Vagina (tissue), 2 donors: ENCODE results near the gene SLC5A11.

ENCODE experiments used
- POLR2A ChIP-seq, 2 donors: fragments of 450-650 bp; IDR thresholded peaks; one replicate each; pipeline ENCODE4 v1.6.1; 2017; ENCODE audit warnings: antibody characterized with exemption in 2 of 2, mild to moderate bottlenecking in 2 of 2, moderate library complexity in 2 of 2
- POLR2AphosphoS5 ChIP-seq, 2 donors: sonication (generic); formaldehyde crosslinking; IDR thresholded peaks; one replicate each; pipeline ENCODE4 v1.9.0; 2017; ENCODE audit warnings: antibody characterized with exemption in 2 of 2, mild to moderate bottlenecking in 2 of 2, low read depth in 1 of 2; ENCODE audit not compliant: insufficient read depth in 1 of 2
- TF ChIP-seq, protein P1 (sequence below), 3 experiments: fragments of 450-650 bp in 2 of 3; fragments of 200-600 bp in 1 of 3; sonication (generic) in 1 of 3; IDR thresholded peaks; one replicate each; pipeline ENCODE4 v1.5.1; 2017 to 2019; ENCODE audit warnings: antibody characterized with exemption in 3 of 3, mild to moderate bottlenecking in 2 of 3, moderate library complexity in 2 of 3

DNA sequence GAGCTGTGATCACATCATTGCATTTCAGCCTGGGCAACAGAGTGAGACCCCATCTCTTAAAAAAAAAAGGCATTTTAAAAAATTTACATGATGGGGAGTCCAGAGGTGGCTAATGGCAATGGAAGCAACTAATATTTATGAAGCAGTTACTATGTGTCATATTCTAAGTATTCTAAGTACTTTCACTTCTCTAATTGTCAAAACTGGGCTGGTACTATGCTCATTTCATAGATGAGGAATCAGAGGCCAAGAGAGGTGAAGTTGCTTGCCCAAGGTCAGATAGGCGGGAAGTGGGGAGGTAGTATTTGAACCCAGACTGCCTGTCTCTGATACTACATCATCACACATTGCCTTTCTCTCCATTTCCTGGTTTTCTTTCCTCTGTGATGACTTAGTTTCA lies 50.7 kb downstream of the SLC5A11 start:
- TF ChIP-seq POLR2A (IDR thresholded peaks at IDR 0.05): no peak
- TF ChIP-seq, protein P1, sequence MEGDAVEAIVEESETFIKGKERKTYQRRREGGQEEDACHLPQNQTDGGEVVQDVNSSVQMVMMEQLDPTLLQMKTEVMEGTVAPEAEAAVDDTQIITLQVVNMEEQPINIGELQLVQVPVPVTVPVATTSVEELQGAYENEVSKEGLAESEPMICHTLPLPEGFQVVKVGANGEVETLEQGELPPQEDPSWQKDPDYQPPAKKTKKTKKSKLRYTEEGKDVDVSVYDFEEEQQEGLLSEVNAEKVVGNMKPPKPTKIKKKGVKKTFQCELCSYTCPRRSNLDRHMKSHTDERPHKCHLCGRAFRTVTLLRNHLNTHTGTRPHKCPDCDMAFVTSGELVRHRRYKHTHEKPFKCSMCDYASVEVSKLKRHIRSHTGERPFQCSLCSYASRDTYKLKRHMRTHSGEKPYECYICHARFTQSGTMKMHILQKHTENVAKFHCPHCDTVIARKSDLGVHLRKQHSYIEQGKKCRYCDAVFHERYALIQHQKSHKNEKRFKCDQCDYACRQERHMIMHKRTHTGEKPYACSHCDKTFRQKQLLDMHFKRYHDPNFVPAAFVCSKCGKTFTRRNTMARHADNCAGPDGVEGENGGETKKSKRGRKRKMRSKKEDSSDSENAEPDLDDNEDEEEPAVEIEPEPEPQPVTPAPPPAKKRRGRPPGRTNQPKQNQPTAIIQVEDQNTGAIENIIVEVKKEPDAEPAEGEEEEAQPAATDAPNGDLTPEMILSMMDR (IDR thresholded peaks at IDR 0.05): no peak
- no peak for TF ChIP-seq POLR2AphosphoS5 (IDR thresholded peaks at IDR 0.05; ENCODE audit: insufficient read depth in 1 of 2, low read depth in 1 of 2)
